Activated B cell treated with CpG ODN at 0.5 μM for 24 hours (primary cell): ENCODE results near the gene IL11. TPM values are rescaled to one million over a fixed set of nuclear protein-coding genes. Genes with fewer than 3 reads are reported as not detected.

Experiments
- ATAC-seq: fragments of 200-7000 bp; cut with Tn5 transposase; one replicate; pipeline ENCODE4 v1.10.0; 2021; ENCODE audit warnings: low read depth, mild to moderate bottlenecking, moderate library complexity
- CTCF ChIA-PET: fragments of 350-600 bp; sonication (Branson Sonifier 250); formaldehyde crosslinking; loops from one replicate; lab custom pipeline; 2021; ENCODE audit warnings: antibody characterized with exemption; lab: Charles Lee
- POLR2A ChIA-PET: fragments of 350-600 bp; sonication (Branson Sonifier 250); formaldehyde crosslinking; loops from one replicate; lab custom pipeline; 2021; ENCODE audit warnings: antibody characterized with exemption; lab: Charles Lee
- DNase-seq: peaks from one replicate; pipeline ENCODE4 v3.0.0; 2022
- H3K27ac Mint-ChIP-seq: one replicate; pipeline ENCODE4 v1.8.0; 2020; ENCODE audit warnings: mixed read lengths
- H3K27me3 Mint-ChIP-seq: one replicate; pipeline ENCODE4 v1.8.0; 2021; ENCODE audit warnings: mixed read lengths
- H3K36me3 Mint-ChIP-seq: one replicate; pipeline ENCODE4 v1.8.0; 2021; ENCODE audit warnings: low read depth, mixed read lengths
- H3K4me1 Mint-ChIP-seq: one replicate; pipeline ENCODE4 v1.8.0; 2021; ENCODE audit warnings: mixed read lengths
- H3K4me3 Mint-ChIP-seq: one replicate; pipeline ENCODE4 v1.8.0; 2020; ENCODE audit warnings: mild to moderate bottlenecking, mixed read lengths
- H3K9me3 Mint-ChIP-seq: one replicate; pipeline ENCODE4 v1.8.0; 2020; ENCODE audit warnings: mixed read lengths
- CTCF ChIP-seq: fragments of 200-600 bp; IDR thresholded peaks from one replicate; pipeline ENCODE4 v1.8.0; 2022; ENCODE audit warnings: antibody characterized with exemption, mild to moderate bottlenecking
- intact Hi-C: fragments of 100-400 bp; cut with micrococcal nuclease; formaldehyde crosslinking; loops from one replicate; pipeline ENCODE4 v1.15.1; 2024
- total RNA-seq: library from RNA; stranded (reverse); gene quantifications from 2 replicates; pipeline ENCODE4 v1.2.3, GENCODE V29; 2022

The IL11 gene
- total RNA-seq, 1 donor from 2014 or later: not detected

- ATAC-seq: no peak
Observed at GRCh38 chr19:55322204-55322885, 47.9 kb downstream of the IL11 start.

DNA sequence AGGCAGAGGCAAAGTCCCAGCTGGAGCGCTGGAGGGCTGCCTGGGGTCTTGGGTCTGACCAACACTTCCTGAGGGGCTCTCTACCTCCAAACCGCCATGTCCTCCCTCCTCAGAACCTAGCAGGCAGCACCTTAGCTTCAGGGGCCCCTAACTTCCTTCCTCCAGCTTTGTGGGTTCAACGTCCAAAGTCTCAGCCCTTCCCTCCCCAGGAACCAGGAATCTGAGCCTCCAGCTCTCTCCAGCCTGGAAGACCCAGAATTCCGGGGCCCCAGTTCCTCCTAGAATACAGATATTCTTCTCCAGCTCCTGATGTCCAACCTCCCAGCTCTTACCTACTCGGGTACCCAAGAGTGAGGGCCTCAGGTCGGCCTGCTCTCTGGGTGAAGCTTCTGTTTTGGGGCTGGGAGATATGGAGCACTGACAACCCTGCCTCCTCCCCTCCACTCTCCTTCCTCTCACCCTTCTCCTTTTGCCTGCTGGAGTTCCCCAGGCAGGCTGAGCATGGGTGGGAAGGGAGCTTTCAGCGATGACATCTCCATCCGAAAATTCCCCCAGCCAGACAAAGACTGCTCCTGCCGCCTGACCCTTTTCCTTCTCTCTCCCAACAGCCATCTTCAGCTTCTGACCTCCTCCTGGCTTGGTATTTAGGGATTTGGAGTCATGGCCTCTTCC is 48.7 kb downstream of the IL11 start:
- H3K36me3 Mint-ChIP-seq: no peaks in the 10 kb centered on the region
- CTCF ChIA-PET: no interaction called here
- ATAC-seq (no peak), DNase-seq (no peak)
- intact Hi-C loops: no loop called here
- H3K27ac Mint-ChIP-seq: no peak overlapping the region
- H3K4me3 Mint-ChIP-seq: no peak overlapping the region
- no peaks in the 10 kb centered on the region for H3K9me3 Mint-ChIP-seq
- no peak for TF ChIP-seq CTCF
- H3K4me1 Mint-ChIP-seq: no peaks in the 10 kb centered on the region
- peaks cover 28% of the 10 kb centered on the region for H3K27me3 Mint-ChIP-seq
- POLR2A ChIA-PET: no interaction called here

More at GRCh38 chr19:55322204-55322885, 47.9 kb downstream of the IL11 start:
- no peak for TF ChIP-seq CTCF
- Mint-ChIP-seq H3K9me3 (no peaks in the 10 kb centered on the region), H3K27ac (no peak overlapping the region), H3K36me3 (no peaks in the 10 kb centered on the region), H3K4me1 (no peaks in the 10 kb centered on the region), H3K4me3 (no peak overlapping the region), H3K27me3 (peaks cover 28% of the 10 kb centered on the region)
- DNase-seq: no peak
- intact Hi-C loops: no loop called here
- POLR2A ChIA-PET: no interaction called here
- CTCF ChIA-PET: no interaction called here

DNA sequence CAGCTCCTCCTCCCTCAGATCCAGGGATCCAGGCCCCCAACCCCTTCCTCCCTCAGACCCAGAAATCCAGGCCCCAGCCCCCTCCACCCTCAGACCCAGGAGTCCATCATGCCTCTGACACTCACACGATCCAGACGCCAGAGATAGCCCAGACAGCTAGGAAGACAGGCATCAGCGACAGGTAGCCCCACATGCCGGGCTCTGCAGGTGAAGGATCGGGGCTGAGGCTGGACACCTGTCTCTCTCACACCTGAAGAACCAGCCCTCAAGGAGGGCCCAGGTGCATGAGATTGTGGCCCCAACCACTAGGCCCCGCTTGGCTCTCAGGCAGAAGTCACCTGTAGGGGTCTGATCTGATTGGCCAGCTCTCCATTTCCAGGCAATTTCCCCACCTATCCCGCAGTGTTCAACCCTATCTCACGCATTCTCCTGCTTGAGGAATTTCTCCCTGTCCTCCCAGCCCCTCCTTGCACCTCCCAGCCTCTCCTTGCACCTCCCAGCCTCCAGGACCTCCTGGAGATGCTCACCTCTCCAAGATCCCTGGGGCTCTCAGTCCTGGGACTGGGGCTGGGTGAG is 49.3 kb downstream of the IL11 start:
- POLR2A ChIA-PET: no interaction called here

GRCh38 chr19:55319785-55320184 is 50.5 kb downstream of the IL11 start:
- H3K4me1 Mint-ChIP-seq: no peaks in the 10 kb centered on the region
- ChIA-PET CTCF (no interaction called here), POLR2A (no interaction called here)
- H3K27ac Mint-ChIP-seq: no peak overlapping the region
- DNase-seq: no peak
- H3K36me3 Mint-ChIP-seq: no peaks in the 10 kb centered on the region
- TF ChIP-seq CTCF: no peak
- H3K27me3 Mint-ChIP-seq: peaks cover 24% of the 10 kb centered on the region
- no peaks in the 10 kb centered on the region for H3K9me3 Mint-ChIP-seq
- H3K4me3 Mint-ChIP-seq: no peak overlapping the region
- ATAC-seq: no peak
- intact Hi-C loops: no loop called here

More for the DNA sequence above, 49.3 kb downstream of the IL11 start:
- H3K9me3 Mint-ChIP-seq: no peaks in the 10 kb centered on the region
- H3K4me3 Mint-ChIP-seq: no peak overlapping the region
- DNase-seq (no peak), ATAC-seq (no peak)
- intact Hi-C loops: no loop called here
- CTCF ChIA-PET: no interaction called here
- no peak for TF ChIP-seq CTCF
- no peaks in the 10 kb centered on the region for H3K36me3 Mint-ChIP-seq
- H3K4me1 Mint-ChIP-seq: no peaks in the 10 kb centered on the region
- H3K27ac Mint-ChIP-seq: no peak overlapping the region
- peaks cover 26% of the 10 kb centered on the region for H3K27me3 Mint-ChIP-seq

DNA sequence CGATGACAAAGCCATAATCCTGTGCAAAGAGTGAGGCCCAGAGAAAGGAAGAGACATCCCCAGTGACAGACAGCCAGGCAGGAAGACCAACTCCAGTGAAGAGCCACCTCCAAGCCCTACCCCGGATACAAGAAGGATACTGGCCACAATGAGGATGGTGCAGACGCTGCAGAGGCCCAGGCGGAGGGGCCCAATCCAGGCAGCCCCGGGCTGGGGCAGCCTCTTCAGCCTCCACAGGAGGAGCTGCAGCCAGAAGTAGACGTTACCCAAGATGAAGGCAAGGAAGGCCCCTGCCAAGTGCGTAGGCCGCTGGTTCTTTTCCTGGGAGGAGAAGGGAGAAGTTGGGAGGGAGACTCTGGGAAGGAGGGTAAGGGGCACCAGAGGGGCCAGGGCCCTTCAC is 53.6 kb downstream of the IL11 start:
- ChIA-PET CTCF (no interaction called here), POLR2A (no interaction called here)
- Mint-ChIP-seq H3K36me3 (no peaks in the 10 kb centered on the region), H3K27me3 (peaks cover 12% of the 10 kb centered on the region), H3K4me1 (no peaks in the 10 kb centered on the region), H3K27ac (no peak overlapping the region), H3K9me3 (no peaks in the 10 kb centered on the region), H3K4me3 (no peak overlapping the region)
- intact Hi-C loops: no loop called here
- ATAC-seq (no peak), DNase-seq (no peak)
- no peak for TF ChIP-seq CTCF
